Activated naive CD8-positive, alpha-beta T cell treated with anti-CD3 and anti-CD28 coated beads, Interleukin-2, amount 10 ng/mL, durations not matched to agents 7 days and 5 days (primary cell): ENCODE data around the gene KBTBD13. TPM values are rescaled to one million over a fixed set of nuclear protein-coding genes. Genes with fewer than 3 reads are reported as not detected.
"Not testable (repeated sequence)": the region's sequence is repeated elsewhere in the genome, so short reads cannot be mapped to it uniquely, and the experiment has no call there.

ENCODE experiments used
- ATAC-seq: fragments of 150-1000 bp; cut with Tn5 transposase; one replicate; pipeline ENCODE4 v1.10.0; 2021; ENCODE audit warnings: low read depth, moderate library complexity
- POLR2A ChIA-PET: fragments of 350-600 bp; sonication (Branson Sonifier 250); formaldehyde crosslinking; loops from one replicate; lab custom pipeline; 2021; ENCODE audit warnings: antibody characterized with exemption; lab: Charles Lee
- DNase-seq: peaks from one replicate; pipeline ENCODE4 v3.0.0; 2021
- H3K27ac Mint-ChIP-seq: one replicate; pipeline ENCODE4 v1.8.0; 2022; ENCODE audit warnings: mild to moderate bottlenecking, mixed read lengths
- H3K27me3 Mint-ChIP-seq: one replicate; pipeline ENCODE4 v1.8.0; 2022; ENCODE audit warnings: mild to moderate bottlenecking, moderate library complexity, mixed read lengths
- H3K36me3 Mint-ChIP-seq: one replicate; pipeline ENCODE4 v1.8.0; 2021; ENCODE audit warnings: mild to moderate bottlenecking, mixed read lengths
- H3K4me1 Mint-ChIP-seq: one replicate; pipeline ENCODE4 v1.8.0; 2021; ENCODE audit warnings: mixed read lengths
- H3K4me3 Mint-ChIP-seq: one replicate; pipeline ENCODE4 v1.8.0; 2022; ENCODE audit warnings: mild to moderate bottlenecking, moderate library complexity, mixed read lengths
- H3K9me3 Mint-ChIP-seq: one replicate; pipeline ENCODE4 v1.8.0; 2021; ENCODE audit warnings: mixed read lengths
- total RNA-seq, 2 experiments: library from RNA; stranded (reverse); gene quantifications; one replicate each; pipeline ENCODE4 v1.2.3, GENCODE V29; 2021

KBTBD13 gene
- total RNA-seq, 2 experiments from 2014 or later, result not detected

DNA sequence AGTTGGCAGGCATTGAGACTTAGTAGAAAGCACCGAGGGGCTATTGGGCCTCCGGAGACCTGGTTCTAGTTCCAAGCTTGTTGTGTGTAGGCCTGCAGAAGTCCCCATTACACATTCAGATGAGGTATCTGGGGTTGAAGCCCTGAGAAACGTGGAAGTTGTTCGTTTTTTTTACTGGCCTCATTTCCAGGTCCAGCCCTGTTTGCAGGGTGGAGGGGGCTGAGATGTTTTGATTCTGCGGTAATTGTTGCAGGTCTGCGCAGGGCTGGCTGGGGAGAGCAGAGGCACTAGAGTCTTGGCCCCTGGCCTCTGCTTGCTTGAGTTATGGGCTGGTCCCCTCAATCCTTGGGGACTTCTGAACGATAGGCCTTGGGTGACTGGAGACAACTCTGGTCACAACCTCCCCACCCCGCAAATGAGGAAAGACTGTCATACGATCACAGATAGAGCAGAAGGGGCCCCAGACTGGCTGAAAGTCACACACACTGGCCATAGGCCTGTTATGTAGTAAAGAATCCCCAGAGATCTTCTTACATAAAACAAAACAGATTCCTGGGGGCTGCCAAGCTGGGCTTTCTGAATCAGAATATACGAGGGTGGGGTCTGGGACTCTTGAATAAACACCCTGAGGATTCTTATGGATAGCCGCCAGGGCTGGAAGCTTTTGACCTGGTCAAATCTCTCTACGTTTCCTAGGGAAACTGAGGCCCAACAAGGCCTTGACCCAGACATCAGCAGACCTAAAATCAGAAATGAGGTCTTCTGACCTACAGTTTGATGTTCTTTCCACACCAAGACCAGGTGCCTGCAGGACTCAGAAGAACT is 15.6 kb downstream of the KBTBD13 start:
- POLR2A ChIA-PET, result no interaction called here
- no peak for DNase-seq
- Mint-ChIP-seq H3K4me3 (no peak overlapping the region), H3K27ac (no peak overlapping the region), H3K9me3 (no peaks in the 10 kb centered on the region), H3K4me1 (no peaks in the 10 kb centered on the region), H3K36me3 (no peaks in the 10 kb centered on the region), H3K27me3 (no peaks in the 10 kb centered on the region)
- ATAC-seq, result no peak

DNA sequence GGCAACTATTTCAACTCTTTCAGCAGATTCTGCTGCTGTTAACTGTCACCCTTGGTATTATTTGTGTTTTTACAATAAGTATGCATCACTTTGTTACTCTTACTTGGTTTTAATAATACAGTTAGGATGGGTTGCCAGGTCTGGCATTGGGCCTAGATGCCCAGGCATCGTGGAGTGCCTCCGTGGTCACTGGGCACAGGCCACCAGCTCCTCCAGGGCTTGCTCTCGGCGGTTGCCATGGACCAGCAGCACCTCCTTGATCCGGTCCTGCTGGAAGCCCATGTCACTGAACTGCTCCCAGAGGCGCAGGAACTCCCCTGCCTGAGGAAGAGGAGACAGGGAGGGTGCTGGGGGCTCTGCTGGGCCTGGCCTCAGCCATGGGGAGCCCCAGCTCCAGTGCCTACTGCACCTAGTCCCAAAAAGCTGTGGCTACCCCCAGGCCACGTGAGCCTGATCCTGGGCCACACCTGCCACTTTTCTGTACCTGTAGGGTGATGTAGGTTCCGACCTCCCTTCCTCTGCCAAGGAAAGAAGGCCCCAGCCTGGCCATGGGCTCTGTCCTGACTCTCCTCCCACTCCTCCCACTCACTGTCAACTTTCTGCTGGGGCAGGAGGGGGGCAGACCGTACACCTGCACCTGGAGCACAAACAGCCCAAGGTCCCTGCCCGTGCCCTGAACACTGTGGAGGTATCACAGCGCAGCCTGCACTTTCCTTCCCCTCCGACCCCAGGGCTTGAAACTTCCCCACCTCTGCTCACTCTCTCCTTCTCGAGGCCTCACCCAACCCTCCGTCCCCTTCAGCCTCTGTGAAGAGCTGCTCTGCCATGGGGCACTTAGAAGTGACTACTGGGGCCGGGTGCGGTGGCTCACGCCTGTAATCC is 16.6 kb downstream of the KBTBD13 start:
- POLR2A ChIA-PET, result no interaction called here
- Mint-ChIP-seq H3K4me3 (no peak overlapping the region), H3K36me3 (no peaks in the 10 kb centered on the region), H3K4me1 (no peaks in the 10 kb centered on the region), H3K27ac (no peak overlapping the region), H3K9me3 (no peaks in the 10 kb centered on the region), H3K27me3 (no peaks in the 10 kb centered on the region)
- ATAC-seq (no peak), DNase-seq (peak; percentile 10)

DNA sequence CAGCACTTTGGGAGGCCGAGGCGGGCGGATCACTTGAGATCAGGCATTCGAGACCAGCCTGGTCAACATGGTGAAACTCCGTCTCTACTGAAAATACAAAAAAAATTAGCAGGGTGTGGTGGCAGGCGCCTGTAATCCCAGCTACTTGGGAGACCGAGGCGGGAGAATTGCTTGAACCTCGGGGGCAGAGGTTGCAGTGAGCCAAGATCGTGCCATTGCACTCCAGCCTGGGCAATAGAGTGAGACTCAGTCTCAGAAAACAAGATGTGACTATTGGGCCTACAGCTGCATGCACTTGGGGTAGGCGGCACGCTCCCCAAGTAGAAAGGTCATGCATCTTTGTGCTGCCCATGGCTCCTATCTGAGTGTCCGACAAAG is 17.2 kb downstream of the KBTBD13 start:
- H3K4me1 Mint-ChIP-seq, H3K9me3 Mint-ChIP-seq, H3K27ac Mint-ChIP-seq, H3K36me3 Mint-ChIP-seq, ATAC-seq, H3K4me3 Mint-ChIP-seq, H3K27me3 Mint-ChIP-seq, POLR2A ChIA-PET: not testable (repeated sequence)
- DNase-seq, result peak; percentile 8

DNA sequence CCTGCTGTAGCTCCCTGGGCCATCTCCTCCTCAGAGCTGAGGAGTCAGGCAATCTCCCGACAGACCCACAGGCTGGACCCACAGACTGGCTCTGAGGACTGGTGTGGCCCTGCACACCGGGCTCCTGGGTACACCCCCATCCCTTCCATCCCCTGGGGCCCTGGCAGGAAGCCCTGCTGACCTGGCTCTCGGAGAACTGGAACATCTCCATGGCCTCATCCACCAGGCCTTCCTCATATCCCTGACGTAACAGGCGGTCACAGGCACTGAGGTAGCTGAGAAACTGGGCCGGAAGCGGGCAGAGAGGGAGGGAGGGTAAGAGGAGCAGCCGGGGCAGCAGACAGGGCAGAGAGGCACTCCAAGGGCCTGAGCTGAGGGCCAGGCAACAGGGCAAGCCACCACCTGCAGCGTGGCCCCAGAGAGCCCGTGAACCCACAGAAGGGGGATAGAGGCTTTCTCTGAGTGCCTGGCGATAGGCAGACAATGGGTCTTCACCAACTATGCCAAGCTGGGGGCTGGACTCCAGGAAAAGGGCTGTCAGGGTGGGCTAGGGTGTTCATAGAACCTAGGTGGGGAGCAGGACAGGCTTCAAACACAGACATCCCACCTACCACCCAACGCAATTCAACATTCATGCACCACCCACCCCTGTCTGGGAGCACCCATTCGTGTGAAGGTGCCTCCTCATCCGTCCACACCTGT is 17.9 kb downstream of the KBTBD13 start:
- DNase-seq (peak; percentile 21), ATAC-seq (no peak)
- H3K4me3 Mint-ChIP-seq, result no peak overlapping the region
- POLR2A ChIA-PET, result interaction anchor here (0.5 kb wide), 1 partner anchor 110 kb away, joined by 3 read pairs; no protein-coding TSS in a partner anchor
- no peaks in the 10 kb centered on the region for H3K9me3 Mint-ChIP-seq
- peaks cover 3% of the 10 kb centered on the region for H3K36me3 Mint-ChIP-seq
- H3K27ac Mint-ChIP-seq, result no peak overlapping the region
- no peaks in the 10 kb centered on the region for H3K27me3 Mint-ChIP-seq
- no peaks in the 10 kb centered on the region for H3K4me1 Mint-ChIP-seq

- Mint-ChIP-seq H3K9me3 (no peaks in the 10 kb centered on the region), H3K4me3 (no peak overlapping the region), H3K36me3 (peaks cover 3% of the 10 kb centered on the region), H3K4me1 (no peaks in the 10 kb centered on the region), H3K27ac (no peak overlapping the region), H3K27me3 (no peaks in the 10 kb centered on the region)
- POLR2A ChIA-PET, result interaction anchor here (0.5 kb wide), 1 partner anchor 110 kb away, joined by 3 read pairs; no protein-coding TSS in a partner anchor
- no peak for ATAC-seq
- peak; percentile 10 for DNase-seq
These were observed 18.6 kb downstream of the KBTBD13 start for GRCh38 chr15:65095011-65095746.

- Mint-ChIP-seq H3K9me3 (no peaks in the 10 kb centered on the region), H3K27ac (no peak overlapping the region), H3K27me3 (no peaks in the 10 kb centered on the region), H3K4me1 (no peaks in the 10 kb centered on the region), H3K36me3 (peaks cover 3% of the 10 kb centered on the region), H3K4me3 (no peak overlapping the region)
- DNase-seq, result peak; percentile 14
- ATAC-seq, result no peak
- POLR2A ChIA-PET, result no interaction called here
These were observed 19.2 kb downstream of the KBTBD13 start for GRCh38 chr15:65095747-65096104.

DNA sequence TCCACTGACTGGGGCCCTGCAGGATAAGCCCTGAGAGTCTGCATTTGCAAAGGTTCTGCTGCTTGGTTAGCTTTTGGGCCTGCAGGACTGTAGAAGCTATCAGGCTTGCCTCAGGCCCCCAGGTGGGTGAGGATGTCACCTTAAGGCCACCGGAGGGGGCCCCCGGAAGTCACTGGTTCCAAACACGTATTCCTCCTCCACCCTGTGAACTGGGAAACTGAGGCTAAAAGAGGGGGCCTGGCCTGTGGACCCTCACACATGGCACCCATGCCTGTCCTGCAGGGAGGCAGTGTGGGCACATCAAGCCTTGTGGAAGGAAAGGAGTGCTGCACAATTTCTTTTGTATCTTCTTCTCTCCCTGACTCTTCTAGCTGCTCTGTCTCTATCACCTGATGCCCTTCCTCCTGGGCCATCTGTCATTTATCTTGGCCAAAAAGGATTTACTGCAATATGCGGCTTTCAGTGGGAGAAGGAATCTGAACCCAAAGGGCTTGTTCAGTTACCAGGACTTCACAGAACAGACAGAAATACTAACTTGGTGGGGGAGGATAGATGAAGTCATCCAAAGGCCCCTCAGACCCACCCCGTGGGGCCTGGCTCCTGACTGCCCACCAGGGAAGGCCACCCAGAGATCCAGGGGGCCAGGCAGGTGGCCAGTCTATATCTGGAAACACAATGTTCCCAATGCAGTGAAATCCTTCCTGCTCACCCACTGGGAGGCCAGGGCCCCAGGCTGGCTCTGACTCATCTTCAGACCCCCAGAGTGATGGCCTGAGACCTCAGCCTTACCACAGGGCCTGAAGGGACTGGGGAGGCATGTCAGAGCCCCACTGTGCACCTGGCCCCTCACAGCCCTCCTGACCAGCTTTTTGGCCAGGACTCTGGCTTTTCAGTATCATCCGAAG is 20.2 kb downstream of the KBTBD13 start:
- peaks cover 7% of the 10 kb centered on the region for H3K36me3 Mint-ChIP-seq
- ATAC-seq, result no peak

DNA sequence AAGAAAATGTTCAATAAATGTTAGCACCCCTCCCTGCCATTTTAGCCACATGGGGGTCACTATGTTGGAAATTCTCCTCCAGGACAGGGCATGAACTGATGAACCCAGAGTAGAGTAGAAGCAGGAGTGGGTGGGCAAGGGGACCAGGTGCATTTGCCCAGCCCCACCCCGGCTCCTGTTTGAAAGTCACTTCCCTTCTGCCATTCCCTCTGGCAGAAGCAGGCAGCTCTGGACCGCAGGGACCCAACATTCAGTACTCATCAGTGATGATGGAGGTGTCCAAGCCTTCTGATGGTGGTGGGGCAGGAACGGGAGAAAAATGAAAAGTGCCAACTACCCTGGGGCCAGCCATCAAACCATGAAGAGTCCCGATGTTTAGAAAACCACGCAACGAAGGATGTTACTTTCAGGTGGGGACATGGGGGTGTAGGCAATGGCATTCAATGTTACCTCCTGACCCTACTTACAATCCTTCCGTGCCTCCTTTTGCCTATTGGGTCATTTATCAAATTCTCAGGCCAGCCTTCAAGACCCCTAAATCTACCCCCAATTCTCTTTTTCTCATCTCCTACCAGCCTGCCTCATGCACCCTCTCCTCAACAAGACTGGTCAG is 21.2 kb downstream of the KBTBD13 start:
- Mint-ChIP-seq H3K4me1 (peaks cover 5% of the 10 kb centered on the region), H3K36me3 (peaks cover 7% of the 10 kb centered on the region), H3K4me3 (no peak overlapping the region), H3K27me3 (no peaks in the 10 kb centered on the region), H3K27ac (no peak overlapping the region), H3K9me3 (no peaks in the 10 kb centered on the region)
- DNase-seq, result no peak
- POLR2A ChIA-PET, result interaction anchor here (0.6 kb wide), 1 partner anchor 993 kb away, joined by 3 read pairs; no protein-coding TSS in a partner anchor
- no peak for ATAC-seq

More for the DNA sequence above, 20.2 kb downstream of the KBTBD13 start:
- no peaks in the 10 kb centered on the region for H3K9me3 Mint-ChIP-seq
- H3K27me3 Mint-ChIP-seq, result no peaks in the 10 kb centered on the region
- H3K27ac Mint-ChIP-seq, result no peak overlapping the region
- peak; percentile 19 for DNase-seq
- peaks cover 5% of the 10 kb centered on the region for H3K4me1 Mint-ChIP-seq
- POLR2A ChIA-PET, result no interaction called here
- no peak overlapping the region for H3K4me3 Mint-ChIP-seq

DNA sequence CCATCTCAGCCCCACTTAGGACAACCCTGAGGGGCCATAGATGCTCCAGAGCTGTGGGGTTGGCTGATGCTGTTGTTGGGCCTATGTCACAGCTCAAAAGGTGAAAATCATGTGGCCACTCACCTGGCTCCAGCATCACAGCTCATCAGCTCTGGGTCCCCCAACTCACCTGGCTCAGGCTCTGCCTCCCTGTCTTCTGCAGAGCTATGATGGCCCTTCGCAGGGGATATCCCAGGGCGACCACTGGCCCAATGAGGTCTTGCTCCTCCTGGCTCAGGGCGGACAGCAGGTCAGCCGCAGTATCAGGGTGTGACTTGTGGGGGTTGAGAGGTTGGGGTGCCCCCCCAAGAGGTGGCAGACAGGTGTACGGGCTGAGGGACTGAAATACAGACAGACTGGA is 22.8 kb downstream of the KBTBD13 start:
- H3K36me3 Mint-ChIP-seq, result peaks cover 7% of the 10 kb centered on the region
- POLR2A ChIA-PET, result no interaction called here
- H3K27me3 Mint-ChIP-seq, result no peaks in the 10 kb centered on the region
- peaks cover 5% of the 10 kb centered on the region for H3K4me1 Mint-ChIP-seq
- H3K27ac Mint-ChIP-seq, result no peak overlapping the region
- no peak for ATAC-seq
- peak; percentile 20 for DNase-seq
- no peaks in the 10 kb centered on the region for H3K9me3 Mint-ChIP-seq
- no peak overlapping the region for H3K4me3 Mint-ChIP-seq

DNA sequence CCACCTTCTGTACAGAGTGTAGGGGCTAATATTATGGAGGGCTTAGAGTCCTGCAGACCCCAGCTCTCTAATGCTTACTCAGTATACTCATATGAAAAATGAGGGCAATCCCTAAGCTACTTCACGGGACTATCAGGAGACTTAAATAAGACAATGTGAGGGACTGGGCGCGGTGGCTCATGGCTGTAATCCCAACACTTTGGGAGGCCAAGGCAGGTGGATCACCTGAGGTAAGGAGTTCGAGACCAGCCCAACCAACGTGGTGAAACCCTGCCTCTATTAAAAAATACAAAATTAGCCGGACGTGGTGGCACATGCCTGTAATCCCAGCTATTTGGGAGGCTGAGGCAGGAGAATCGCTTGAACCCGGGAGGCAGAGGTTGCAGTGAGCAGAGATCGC is 23.3 kb downstream of the KBTBD13 start:
- H3K4me1 Mint-ChIP-seq, H3K36me3 Mint-ChIP-seq, H3K4me3 Mint-ChIP-seq, POLR2A ChIA-PET, H3K9me3 Mint-ChIP-seq, ATAC-seq, H3K27me3 Mint-ChIP-seq, H3K27ac Mint-ChIP-seq: not testable (repeated sequence)
- peak; percentile 10 for DNase-seq

- no peaks in the 10 kb centered on the region for H3K9me3 Mint-ChIP-seq
- POLR2A ChIA-PET, result no interaction called here
- H3K4me1 Mint-ChIP-seq, result peaks cover 5% of the 10 kb centered on the region
- peaks cover 7% of the 10 kb centered on the region for H3K36me3 Mint-ChIP-seq
- no peaks in the 10 kb centered on the region for H3K27me3 Mint-ChIP-seq
- no peak for DNase-seq
- no peak overlapping the region for H3K27ac Mint-ChIP-seq
- H3K4me3 Mint-ChIP-seq, result no peak overlapping the region
- no peak for ATAC-seq
These were observed 23.9 kb downstream of the KBTBD13 start for GRCh38 chr15:65100442-65100841.
